SH-SY5Y (cell line): ENCODE data around the gene ASCC1.

Source experiments
- GATA2 ChIP-seq: IDR thresholded peaks from 2 replicates; pipeline ENCODE4 v1.6.1; 2011; ENCODE audit warnings: mild to moderate bottlenecking, low read depth, low read length
- GATA3 ChIP-seq: IDR thresholded peaks from 2 replicates; pipeline ENCODE4 v1.6.1; 2011; ENCODE audit warnings: low read depth, mild to moderate bottlenecking, low read length, moderate library complexity

DNA sequence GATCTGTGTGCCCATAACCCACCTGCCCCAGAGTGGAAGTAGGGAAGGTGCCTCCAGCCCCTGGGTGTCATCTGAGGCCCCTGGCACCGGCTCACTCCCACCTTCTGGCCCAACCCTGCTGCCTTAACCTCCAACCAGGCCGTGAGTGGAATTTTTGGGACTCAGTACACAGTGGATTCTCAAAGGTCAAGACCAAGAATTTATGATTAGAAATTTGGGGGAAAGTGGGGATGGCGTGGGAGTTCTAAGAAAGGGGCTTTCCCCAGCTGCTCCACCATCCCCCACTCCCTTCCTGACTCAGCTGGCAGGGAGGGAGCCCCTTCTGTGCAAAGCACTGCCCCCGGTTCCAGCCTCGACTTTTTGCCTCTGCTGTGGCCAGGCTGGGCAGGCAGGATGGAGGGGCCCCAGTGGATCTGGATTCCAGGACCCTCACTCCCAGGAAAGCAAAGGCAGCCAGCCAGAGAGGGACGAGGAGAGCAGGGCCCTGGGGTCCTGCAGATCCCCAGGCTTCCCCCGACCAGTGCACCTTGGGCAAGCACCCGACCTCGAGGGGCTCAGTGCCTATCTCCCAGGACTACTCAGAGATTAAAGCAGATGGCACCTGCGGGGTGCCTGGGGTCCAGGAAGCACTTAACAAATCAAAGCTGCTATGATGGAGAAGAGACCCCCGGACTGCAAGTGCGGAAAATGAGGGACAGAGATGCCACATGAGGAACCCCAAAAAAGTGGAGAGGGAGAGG lies 140.5 kb downstream of the ASCC1 start:
- no peak for TF ChIP-seq GATA2
- no peak for TF ChIP-seq GATA3
